Pancreas (tissue), 10 donors: ENCODE measurements around the gene VPS13D. TPM values are rescaled to one million over a fixed set of nuclear protein-coding genes. Genes with fewer than 3 reads are reported as not detected.

Experiments
- ATAC-seq, 4 donors: fragments of 200-7000 bp; cut with Tn5 transposase; one replicate each; pipeline versions ENCODE4 v1.8.0 to v1.9.1; 2020; ENCODE audit warnings: mild to moderate bottlenecking in 4 of 4, moderate library complexity in 4 of 4
- DNase-seq, 6 donors: peaks; one replicate each; pipeline ENCODE4 v3.0.0-alpha.2; 2020
- FAIRE-seq: peaks from 2 replicates; lab custom pipeline; 2012; peaks lifted over from hg19 to GRCh38; lab: Jason Lieb, UNC
- H3K27ac ChIP-seq, 4 donors: fragments of 200-600 bp; sonication (generic); 1 replicate in 3 of 4; 2 replicates in 1 of 4; pipeline versions ENCODE4 v1.5.0 to v1.8.0; 2020
- H3K27me3 ChIP-seq, 4 donors: fragments of 200-600 bp; one replicate each; pipeline ENCODE4 v1.8.0; 2021
- H3K36me3 ChIP-seq, 3 donors: fragments of 200-600 bp; sonication (generic) in 1 of 3; one replicate each; pipeline versions ENCODE4 v1.5.0 to v1.8.0; 2020 to 2021
- H3K4me1 ChIP-seq, 3 donors: fragments of 200-600 bp; one replicate each; pipeline ENCODE4 v1.8.0; 2021
- H3K4me3 ChIP-seq, 4 donors: fragments of 200-600 bp; sonication (generic) in 2 of 4; one replicate each; pipeline versions ENCODE4 v1.5.0 to v1.8.0; 2020 to 2021
- H3K9me3 ChIP-seq, 4 donors: fragments of 200-600 bp; one replicate each; pipeline ENCODE4 v1.8.0; 2021
- WGBS, 2 donors: extraction: QIAGEN DNeasy Blood & Tissue Kit; methylation state at CpG; one replicate each; pipeline ENCODE4 v1.1.7; 2013; 5-methylcytosine and 5-hydroxymethylcytosine counted together
- intact Hi-C, 3 donors: fragments of 100-400 bp; cut with DNase I; formaldehyde crosslinking; loops; one replicate each; pipeline versions ENCODE4 v1.11.1 to v1.14.2; 2022
- polyA plus RNA-seq, 2 donors: library from polyadenylated mRNA; stranded (reverse); fragments of 200-250 nt; gene quantifications; one replicate each; pipeline ENCODE4 v1.2.3, GENCODE V29; 2013
- total RNA-seq, 6 donors: library from RNA; stranded (reverse); fragmentation: NEBNext Ultra II Directional in 4 of 6; extraction: Animal tissue kit (Norgen Biotek cat#: 25700) in 4 of 6; gene quantifications; one replicate each; pipeline versions ENCODE4 v1.2.1 to v1.2.4, GENCODE V29; 2021 to 2023
- TF ChIP-seq, protein P1 (sequence below), 4 donors: fragments of 200-600 bp; sonication (generic) in 3 of 4; IDR thresholded peaks; one replicate each; pipeline versions ENCODE4 v1.5.0 to v1.8.0; 2021; ENCODE audit warnings: antibody characterized with exemption in 4 of 4
- donor health status: healthy with polysubstance abuse.
- donor health status: DM: no; HTN: no; CAD: no; lungs with moderate emphysema.
- donor health status: DM: no; HTN: no; CAD: no.
- donor health status: control.
- donor health status: control.
- donor health status: Bipolar disorder and iron deficiency.
- donor health status: DM: yes; HTN: yes; CAD: no.
- donor health status: DM: no; HTN: no; CAD: no.
- donor health status: DM: no; HTN: no; CAD: no.
- donor health status: DM: yes; HTN: yes; CAD: no.

VPS13D gene
- total and polyA plus RNA-seq, 8 donors, result 13.7 to 39.0 (median 24.8) TPM

DNA sequence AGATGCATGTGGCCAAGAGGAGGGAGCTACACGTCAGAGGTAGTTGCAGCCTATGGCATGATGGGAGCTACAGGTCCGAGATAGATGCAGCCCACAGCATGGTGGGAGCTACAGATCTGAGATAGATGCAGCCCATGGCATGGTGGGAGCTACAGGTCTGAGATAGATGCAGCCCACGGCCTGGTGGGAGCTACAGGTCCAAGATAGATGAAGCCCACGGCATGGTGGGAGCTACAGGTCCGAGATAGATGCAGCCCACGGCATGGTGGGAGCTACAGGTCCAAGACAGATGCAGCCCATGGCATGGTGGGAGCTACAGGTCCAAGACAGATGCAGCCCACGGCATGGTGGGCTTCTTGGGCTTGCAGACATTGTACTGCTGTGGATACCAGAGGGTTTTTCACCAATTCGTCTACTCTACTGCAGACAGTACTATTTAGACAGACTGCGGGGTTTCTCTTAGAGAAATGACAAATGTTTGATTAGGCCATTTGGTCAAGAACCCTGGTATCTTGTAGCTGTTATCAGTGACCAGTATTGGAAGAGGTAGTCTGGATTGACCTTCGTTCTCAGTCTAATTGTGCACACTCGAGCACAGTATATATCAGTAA lies 260.8 kb downstream of the VPS13D start:
- no peaks in the 10 kb centered on the region for H3K36me3 ChIP-seq
- TF ChIP-seq, protein P1, sequence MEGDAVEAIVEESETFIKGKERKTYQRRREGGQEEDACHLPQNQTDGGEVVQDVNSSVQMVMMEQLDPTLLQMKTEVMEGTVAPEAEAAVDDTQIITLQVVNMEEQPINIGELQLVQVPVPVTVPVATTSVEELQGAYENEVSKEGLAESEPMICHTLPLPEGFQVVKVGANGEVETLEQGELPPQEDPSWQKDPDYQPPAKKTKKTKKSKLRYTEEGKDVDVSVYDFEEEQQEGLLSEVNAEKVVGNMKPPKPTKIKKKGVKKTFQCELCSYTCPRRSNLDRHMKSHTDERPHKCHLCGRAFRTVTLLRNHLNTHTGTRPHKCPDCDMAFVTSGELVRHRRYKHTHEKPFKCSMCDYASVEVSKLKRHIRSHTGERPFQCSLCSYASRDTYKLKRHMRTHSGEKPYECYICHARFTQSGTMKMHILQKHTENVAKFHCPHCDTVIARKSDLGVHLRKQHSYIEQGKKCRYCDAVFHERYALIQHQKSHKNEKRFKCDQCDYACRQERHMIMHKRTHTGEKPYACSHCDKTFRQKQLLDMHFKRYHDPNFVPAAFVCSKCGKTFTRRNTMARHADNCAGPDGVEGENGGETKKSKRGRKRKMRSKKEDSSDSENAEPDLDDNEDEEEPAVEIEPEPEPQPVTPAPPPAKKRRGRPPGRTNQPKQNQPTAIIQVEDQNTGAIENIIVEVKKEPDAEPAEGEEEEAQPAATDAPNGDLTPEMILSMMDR (IDR thresholded peaks at IDR 0.05), result no peak
- intact Hi-C loops, result no loop called here
- H3K27ac ChIP-seq, result no peak overlapping the region
- no peaks in the 10 kb centered on the region for H3K27me3 ChIP-seq
- peaks cover 4 to 10% (median 7%) of the 10 kb centered on the region in 3 donors for H3K4me1 ChIP-seq
- H3K4me3 ChIP-seq, result no peak overlapping the region
- 77 to 79% methylated on average over 11 of the region's 11 CpGs for whole genome bisulfite sequencing, 2 donors
- no peak for FAIRE-seq
- no peak for DNase-seq
- no peak for ATAC-seq
- H3K9me3 ChIP-seq, result no peaks in the 10 kb centered on the region

- TF ChIP-seq, protein P1 (IDR thresholded peaks at IDR 0.05), result no peak
- Histone ChIP-seq H3K27ac (no peak overlapping the region), H3K9me3 (no peaks in the 10 kb centered on the region), H3K27me3 (no peaks in the 10 kb centered on the region), H3K4me3 (no peak overlapping the region), H3K36me3 (no peaks in the 10 kb centered on the region), H3K4me1 (peaks cover 7 to 14% (median 13%) of the 10 kb centered on the region in 3 donors)
- WGBS, 2 donors, result 72 to 77% methylated on average over 5 of the region's 5 CpGs
- intact Hi-C loops, result no loop called here
- ATAC-seq (no peak), FAIRE-seq (no peak), DNase-seq (no peak)
Observed at GRCh38 chr1:12491656-12492055, 261.8 kb downstream of the VPS13D start.

DNA sequence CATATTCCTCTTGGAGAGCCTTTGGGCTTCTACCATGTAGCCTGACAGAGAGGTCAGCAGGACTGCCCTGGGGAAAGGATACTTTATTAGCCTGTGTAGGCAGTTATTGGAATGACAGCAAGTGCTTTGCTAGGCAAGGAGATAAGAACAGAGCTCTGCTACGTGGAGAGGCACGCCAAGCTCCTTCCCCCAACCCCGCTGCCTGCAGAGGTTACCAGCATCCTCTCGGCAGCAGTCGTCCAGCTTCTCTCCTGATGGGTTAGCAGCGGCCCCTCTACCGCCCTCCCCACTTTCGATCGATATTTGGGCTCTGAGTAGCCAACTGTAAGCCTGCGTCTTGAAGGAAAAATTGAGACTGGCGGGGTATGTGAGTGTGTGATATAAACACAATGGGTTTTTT lies 265.9 kb downstream of the VPS13D start:
- DNase-seq (peak in 1 of 6 donors; percentile 25), ATAC-seq (peak; percentile 55 to 71 (median 64)), FAIRE-seq (no peak)
- H3K9me3 ChIP-seq, result no peaks in the 10 kb centered on the region
- intact Hi-C loops, result no loop called here
- H3K4me3 ChIP-seq, result no peak overlapping the region
- H3K27me3 ChIP-seq, result no peaks in the 10 kb centered on the region
- peaks cover 0 to 7% (median 0%) of the 10 kb centered on the region in 3 donors for H3K36me3 ChIP-seq
- peak overlapping the region in 3 of 4 donors; percentile 42 to 59 (median 57) for H3K27ac ChIP-seq
- 44 to 54% methylated on average over 11 of the region's 11 CpGs for WGBS, 2 donors
- peaks cover 10 to 24% (median 19%) of the 10 kb centered on the region in 3 donors for H3K4me1 ChIP-seq
- TF ChIP-seq, protein P1 (IDR thresholded peaks at IDR 0.05), result no peak

DNA sequence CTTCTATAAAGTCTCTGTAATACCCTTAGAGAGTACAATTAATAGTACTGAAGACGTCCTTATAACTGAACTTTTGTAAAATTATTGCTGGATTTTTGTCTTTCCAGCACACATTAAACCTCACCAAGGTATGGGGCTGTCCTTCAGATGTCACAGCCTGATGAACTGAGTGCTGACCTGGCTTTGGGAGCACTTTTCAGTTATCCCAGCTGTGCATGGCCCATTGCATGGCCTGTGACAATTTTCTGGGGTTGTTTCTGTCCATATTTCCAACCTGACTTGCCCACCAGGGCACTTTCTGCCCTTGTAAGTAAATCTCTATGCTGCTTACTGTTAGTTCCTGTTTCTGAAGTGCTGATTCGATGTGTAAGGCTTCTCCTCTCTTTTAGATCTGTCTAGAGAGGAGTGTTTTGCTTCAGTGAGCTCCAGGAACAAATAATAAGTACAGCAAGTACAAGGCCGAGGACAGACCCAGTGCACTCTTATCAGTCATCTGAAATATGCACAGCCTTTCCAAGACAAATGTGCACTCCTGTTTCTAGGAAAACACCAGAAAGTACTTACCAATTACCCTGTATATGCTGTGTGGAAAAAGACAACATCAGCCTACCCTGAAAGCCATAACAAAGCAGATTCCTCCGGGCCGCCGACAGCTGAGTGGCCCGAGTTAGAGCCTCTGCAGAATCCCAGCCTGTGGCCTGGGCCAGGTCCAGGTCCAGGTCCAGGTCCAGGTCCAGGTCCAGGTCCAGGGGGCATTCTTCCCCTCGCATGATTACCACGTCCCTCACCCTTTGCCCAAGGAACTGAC lies 266.5 kb downstream of the VPS13D start:
- peak; percentile 78 to 89 (median 86) for ATAC-seq
- DNase-seq, result no peak
- intact Hi-C loops, result no loop called here
- no peak for FAIRE-seq
- Histone ChIP-seq H3K9me3 (no peaks in the 10 kb centered on the region), H3K27me3 (no peaks in the 10 kb centered on the region), H3K27ac (peak overlapping the region in 3 of 4 donors; percentile 43 to 59 (median 57)), H3K4me3 (no peak overlapping the region), H3K36me3 (peaks cover 0 to 7% (median 0%) of the 10 kb centered on the region in 3 donors), H3K4me1 (peaks cover 10 to 24% (median 21%) of the 10 kb centered on the region in 3 donors)
- WGBS, 2 donors, result 28 to 35% methylated on average over 9 of the region's 9 CpGs
- TF ChIP-seq, protein P1 (IDR thresholded peaks at IDR 0.05), result no peak
